Measurements from ENCODE around the gene TAF1.

DNA sequence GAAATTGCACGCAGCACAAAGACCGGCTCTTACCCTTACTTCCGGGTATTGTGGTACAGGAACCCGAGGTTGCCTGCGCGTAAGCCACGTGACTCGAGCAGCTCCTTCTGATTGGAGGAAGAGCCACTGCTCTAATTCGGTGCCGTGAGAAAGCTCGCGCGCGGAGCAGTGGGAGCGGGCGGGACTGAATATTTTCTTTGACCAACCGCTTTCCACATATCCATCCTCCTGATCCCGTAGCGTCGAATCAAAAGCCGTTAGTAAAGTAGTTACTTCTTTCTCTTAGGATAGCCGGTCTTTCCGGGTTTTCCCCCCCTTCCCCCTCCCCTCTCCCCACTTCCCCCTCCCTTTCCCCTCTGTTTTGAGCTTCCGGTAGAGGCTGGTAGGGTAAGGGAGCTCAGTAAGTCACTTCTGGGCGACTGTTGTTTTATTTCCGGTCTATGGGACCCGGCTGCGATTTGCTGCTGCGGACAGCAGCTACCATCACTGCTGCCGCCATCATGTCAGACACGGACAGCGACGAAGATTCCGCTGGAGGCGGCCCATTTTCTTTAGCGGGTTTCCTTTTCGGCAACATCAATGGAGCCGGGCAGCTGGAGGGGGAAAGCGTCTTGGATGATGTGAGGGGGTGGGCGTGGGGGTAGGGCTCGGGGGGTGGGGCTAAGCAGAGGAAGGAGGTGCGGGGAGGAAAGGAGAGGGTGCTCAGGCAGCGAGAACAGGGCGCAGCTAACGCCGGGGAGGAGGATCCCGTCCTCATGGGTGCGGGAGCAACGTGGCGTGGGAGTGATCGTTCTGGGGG, at the start of gene TAF1:
- no peak for TF ChIP-seq CHD2 (IDR thresholded peaks at IDR 0.05; ENCODE audit: low read length)
- TF ChIP-seq, protein P1, sequence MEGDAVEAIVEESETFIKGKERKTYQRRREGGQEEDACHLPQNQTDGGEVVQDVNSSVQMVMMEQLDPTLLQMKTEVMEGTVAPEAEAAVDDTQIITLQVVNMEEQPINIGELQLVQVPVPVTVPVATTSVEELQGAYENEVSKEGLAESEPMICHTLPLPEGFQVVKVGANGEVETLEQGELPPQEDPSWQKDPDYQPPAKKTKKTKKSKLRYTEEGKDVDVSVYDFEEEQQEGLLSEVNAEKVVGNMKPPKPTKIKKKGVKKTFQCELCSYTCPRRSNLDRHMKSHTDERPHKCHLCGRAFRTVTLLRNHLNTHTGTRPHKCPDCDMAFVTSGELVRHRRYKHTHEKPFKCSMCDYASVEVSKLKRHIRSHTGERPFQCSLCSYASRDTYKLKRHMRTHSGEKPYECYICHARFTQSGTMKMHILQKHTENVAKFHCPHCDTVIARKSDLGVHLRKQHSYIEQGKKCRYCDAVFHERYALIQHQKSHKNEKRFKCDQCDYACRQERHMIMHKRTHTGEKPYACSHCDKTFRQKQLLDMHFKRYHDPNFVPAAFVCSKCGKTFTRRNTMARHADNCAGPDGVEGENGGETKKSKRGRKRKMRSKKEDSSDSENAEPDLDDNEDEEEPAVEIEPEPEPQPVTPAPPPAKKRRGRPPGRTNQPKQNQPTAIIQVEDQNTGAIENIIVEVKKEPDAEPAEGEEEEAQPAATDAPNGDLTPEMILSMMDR (IDR thresholded peaks at IDR 0.05; ENCODE audit: control extremely low read depth in 1 of 3, insufficient read depth in 1 of 3, low read depth in 1 of 3, low read length in 3 of 3) = no peak
- TF ChIP-seq CBX5 (IDR thresholded peaks at IDR 0.05; ENCODE audit: low read depth, low read length) = no peak
- TF ChIP-seq EZH2 (IDR thresholded peaks at IDR 0.05; ENCODE audit: low read depth, low read length, severe bottlenecking) = no peak
- TF ChIP-seq MAFK (IDR thresholded peaks at IDR 0.05; ENCODE audit: low read depth, low read length) = no peak

All from H1 (cell line).